H7 (cell line): ENCODE measurements around the gene PHACTR3. TPM values are rescaled to one million over a fixed set of nuclear protein-coding genes. Genes with fewer than 3 reads are reported as not detected.
A peak's percentile ranks its signal among the peaks of the same experiment; 100 is the strongest.
"Not testable (repeated sequence)": the region's sequence is repeated elsewhere in the genome, so short reads cannot be mapped to it uniquely, and the experiment has no call there.

Experiments used
- DNase-seq: peaks from one replicate; pipeline ENCODE4 v3.0.0; 2012
- H3K27me3 ChIP-seq: 2 replicates; pipeline ENCODE4 v1.6.0; 2011; ENCODE audit warnings: mild to moderate bottlenecking, low read length; ENCODE audit not compliant: control insufficient read depth, insufficient read depth
- H3K36me3 ChIP-seq: replicated peaks from 2 replicates; pipeline ENCODE4 v1.5.1; 2011; ENCODE audit warnings: low read length; ENCODE audit not compliant: control insufficient read depth, insufficient read depth
- H3K4me3 ChIP-seq: 2 replicates; pipeline ENCODE4 v1.5.1; 2011; ENCODE audit warnings: low read depth, mild to moderate bottlenecking, control low read depth, low read length, moderate library complexity; ENCODE audit not compliant: insufficient read depth
- total RNA-seq: library from RNA; depleted of rRNA; stranded (reverse); fragments of >200 nt; shearing (Covaris generic); gene quantifications from 2 replicates; pipeline ENCODE4 v1.2.3, GENCODE V29; 2014; rRNA removed

PHACTR3 gene
- 0.03 and 0.41 TPM in 2 replicates for total RNA-seq

DNA sequence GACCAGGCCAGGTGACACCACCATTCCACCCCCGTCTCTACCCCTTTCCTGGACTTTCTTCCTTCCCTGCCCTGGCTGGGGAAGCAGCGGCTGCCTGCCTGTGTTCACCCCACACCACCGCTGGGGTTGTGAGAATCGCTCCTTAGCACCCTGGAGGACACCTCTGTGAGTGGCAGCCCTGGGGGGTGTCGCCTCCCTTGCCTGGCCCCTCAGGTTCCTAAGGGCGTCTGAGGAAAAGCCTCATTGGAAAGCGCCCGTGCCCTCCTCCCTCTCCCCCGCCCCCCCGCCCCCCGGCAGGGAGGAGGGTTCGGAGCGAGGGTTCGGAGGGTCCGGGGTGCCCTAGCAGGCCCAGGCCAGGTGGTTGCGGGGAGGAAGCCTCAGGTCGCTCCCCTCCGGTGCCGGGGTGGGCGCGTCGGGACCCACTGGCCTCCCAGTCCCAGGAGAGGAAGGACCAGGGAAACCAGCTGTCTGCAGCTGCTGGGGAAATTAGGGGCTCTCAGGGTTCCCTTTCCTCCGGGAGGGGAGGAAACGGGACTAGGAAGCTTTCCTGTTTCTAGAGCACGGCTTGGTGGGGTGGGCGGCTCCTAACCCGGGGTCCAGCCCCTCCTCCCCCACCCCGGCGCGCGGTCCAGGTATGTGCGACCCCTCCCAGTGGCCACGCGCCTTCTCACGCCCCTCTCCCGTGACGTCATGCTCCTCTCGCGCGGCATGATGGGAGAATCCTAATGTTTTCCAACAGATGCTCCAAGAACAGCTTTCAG lies at the start of gene PHACTR3:
Gene PHACTR3 (plus strand): TSS at position 760 of the 761 bp plus-strand sequence. CDS start 475 bp downstream, outside the sequence.
- DNase-seq, result peak; percentile 85
- H3K27me3 ChIP-seq, result peaks cover 58% of the 10 kb centered on the region
- no peaks in the 10 kb centered on the region for H3K36me3 ChIP-seq
- H3K4me3 ChIP-seq, result peak within 1 kb of the TSS; percentile 2; the same call in 1 of the 2 replicates

DNA sequence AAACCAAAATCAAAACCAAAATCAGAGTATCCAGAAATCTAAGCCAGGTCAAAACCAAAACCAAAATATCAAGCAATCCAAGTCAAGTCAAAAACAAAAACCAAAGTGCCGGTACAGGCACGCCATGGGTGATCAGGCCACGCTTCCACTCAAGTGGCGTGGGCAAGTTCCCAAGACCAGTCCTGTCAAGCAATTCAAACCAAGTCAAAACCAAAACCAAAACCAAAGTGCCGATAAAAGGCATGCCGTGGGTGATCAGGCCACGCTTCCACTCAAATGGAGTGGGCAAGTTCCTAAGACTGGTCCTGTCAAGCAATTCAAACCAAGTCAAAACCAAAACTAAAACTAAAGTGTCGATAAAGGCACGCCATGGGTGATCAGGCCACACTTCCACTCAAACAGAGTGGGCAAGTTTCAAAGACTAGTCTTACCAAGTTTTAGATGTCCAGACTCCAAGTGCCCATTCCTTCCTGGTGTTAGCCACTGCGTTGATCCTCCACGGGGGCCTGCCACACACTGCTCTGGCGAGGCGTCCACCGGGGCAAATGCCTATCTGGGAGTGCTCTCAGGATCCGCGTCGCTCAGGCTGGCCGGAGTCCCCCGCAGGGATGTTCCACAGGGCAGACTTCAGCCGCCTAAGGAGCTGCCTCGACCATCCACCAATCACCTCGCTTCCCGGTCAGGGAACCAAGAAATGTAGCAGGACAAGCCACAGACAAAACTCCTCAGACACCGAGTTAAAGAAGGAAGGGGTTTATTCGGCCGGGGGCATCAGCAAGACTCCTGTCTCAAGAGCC lies 46.4 kb upstream of the PHACTR3 start:
- H3K27me3 ChIP-seq, H3K36me3 ChIP-seq, DNase-seq: not testable (repeated sequence)

DNA sequence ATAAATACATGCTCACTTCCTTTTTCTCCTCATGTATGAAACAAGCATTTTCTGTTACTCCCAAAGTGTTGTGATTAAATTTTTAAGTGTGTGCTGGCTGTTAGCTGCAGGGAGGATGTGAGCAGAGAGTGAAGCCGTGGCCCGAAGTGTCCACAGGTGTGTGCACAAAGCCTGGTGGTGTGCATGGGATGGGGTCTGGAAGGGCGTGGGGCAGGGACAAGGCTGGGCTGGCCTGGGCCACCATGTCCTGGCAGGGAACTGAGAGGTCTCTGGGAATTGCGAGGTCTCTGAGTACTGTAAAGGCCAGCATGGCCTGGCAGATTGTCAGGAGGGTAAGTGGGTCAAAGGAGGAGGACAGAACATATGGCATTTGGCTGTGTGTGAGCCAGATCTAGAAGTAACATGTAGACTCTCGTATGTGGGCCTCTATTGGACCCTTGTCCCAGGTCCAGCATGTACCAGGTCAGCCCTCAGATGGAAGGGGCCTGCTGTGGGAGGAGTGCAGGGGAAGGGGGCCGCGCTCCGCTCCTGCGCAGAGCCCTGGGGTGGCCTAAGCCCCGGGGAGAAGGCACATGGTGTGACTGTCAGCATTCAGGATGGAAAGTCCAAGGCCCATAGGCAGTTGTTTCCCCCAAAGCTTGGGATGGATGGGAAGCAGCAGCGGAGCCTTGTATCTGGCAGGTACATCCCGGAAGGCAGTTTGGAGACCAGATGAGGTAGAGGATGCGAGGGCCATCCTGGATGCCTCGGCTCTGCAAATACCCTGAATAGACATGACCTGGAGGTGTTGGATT lies 45.1 kb upstream of the PHACTR3 start:
- H3K36me3 ChIP-seq, result no peaks in the 10 kb centered on the region
- H3K27me3 ChIP-seq, result no peaks in the 10 kb centered on the region; the same call in 1 of the 2 replicates
- peak; percentile 16 for DNase-seq
- H3K4me3 ChIP-seq, result no peak overlapping the region

More for the DNA sequence above, 46.4 kb upstream of the PHACTR3 start:
- H3K4me3 ChIP-seq, result not testable (repeated sequence)

DNA sequence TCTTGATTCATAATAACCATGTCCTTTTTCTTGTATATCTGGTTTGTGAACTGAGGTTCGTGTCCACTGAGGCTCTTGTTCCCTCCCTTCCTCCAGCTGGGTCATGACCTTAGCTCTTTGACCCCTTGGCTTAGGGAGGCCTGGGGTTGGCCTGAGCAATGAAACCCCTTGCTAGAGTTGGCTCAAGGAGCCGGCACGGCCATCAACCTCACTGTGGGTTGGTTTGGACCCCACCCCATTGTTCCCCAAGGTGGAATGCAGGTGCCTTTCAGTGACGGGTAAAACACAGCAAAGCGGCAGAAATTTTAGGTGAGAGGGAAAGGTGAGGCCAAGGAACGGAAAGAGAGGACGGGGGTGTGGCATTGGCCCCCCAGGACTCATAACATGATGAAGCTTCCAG lies 44.5 kb upstream of the PHACTR3 start:
- no peak overlapping the region for H3K4me3 ChIP-seq
- H3K27me3 ChIP-seq, result no peaks in the 10 kb centered on the region; the same call in 1 of the 2 replicates
- peak; percentile 12 for DNase-seq
- no peaks in the 10 kb centered on the region for H3K36me3 ChIP-seq

DNA sequence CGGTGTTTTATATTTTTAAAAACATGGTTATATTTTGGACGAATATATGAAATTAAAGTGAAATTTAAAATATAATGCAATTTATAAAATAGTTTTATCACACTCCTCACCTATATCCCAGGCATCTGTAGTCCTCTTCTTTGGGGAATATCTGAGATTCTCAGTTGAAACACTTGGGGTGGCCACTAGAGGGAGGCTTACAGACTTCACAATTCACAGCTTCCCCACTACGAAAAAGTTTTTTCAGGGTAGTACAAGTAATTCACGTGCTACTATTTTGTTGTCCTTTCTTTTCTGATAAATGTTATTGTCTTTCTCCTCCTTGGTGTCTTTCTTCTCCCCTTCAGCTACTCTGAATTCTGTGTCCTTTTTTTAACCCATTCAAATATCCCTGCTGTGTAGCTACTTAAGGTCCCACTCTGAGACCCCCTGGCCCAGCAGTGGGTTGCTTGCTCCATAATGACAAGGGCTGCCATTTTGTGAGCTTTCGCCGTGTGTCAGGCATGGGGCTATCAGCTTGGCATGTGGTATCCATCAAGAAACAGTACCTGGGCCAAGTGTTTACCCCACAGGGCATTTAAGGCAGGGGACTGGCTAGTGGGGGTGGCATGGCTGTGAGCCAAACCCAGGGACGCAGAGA lies 43.6 kb upstream of the PHACTR3 start:
- DNase-seq, result peak; percentile 83
- H3K27me3 ChIP-seq, result no peaks in the 10 kb centered on the region; the same call in 1 of the 2 replicates
- no peak overlapping the region for H3K4me3 ChIP-seq
- no peaks in the 10 kb centered on the region for H3K36me3 ChIP-seq

DNA sequence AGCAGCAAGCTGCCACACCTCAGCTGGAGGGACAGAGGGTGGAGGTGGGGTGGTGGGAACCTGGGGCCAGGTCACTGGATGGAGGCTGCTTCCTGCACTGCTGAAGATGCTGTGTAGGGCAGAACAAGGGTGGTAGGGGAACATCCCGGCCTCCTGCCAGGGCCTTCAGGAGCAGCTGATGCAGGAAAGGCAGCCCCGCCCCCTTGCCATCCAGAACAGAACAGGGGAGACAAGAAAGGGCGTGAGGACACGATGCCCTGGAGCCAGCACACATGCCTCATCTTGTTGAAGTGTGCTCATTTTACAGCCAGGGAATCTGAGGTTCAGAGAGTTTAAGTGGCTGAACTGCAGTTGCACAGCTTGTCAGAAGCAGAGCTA lies 43.1 kb upstream of the PHACTR3 start:
- Histone ChIP-seq H3K36me3 (no peaks in the 10 kb centered on the region), H3K27me3 (no peaks in the 10 kb centered on the region; the same call in 1 of the 2 replicates), H3K4me3 (no peak overlapping the region)
- peak; percentile 32 for DNase-seq

DNA sequence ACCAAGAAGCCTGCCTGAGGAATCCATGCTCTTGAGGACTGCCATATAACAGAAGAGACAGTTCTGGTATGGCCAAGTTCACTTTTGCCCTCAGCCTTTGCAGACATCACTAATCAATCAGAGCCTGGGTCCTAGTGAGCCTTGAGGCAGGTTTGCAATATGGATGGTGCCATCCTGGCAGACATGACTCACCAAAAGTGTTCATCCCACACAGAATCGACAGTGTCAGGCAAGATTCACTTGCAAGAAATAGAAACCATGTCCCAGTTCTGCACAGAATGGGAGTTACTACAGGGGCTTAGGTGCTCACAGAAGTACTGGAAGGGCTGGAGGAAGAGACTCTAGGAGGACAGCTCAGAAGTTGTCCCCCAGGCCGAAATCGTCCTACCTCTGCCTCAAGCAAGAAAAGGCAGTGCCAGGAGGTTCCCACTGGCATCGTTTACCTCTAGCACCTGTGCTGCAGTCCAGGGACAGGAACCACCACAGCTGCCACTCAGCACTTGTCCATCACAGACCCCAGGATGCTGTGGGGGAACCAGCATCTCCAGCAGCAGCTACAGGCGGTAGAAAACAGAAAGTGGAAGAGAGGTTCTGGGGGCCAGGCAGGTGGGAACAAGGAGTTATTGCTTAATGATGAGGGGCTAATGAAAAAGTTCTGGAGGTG lies 42.6 kb upstream of the PHACTR3 start:
- no peaks in the 10 kb centered on the region; the same call in 1 of the 2 replicates for H3K27me3 ChIP-seq
- no peak overlapping the region for H3K4me3 ChIP-seq
- peak; percentile 13 for DNase-seq
- H3K36me3 ChIP-seq, result no peaks in the 10 kb centered on the region

DNA sequence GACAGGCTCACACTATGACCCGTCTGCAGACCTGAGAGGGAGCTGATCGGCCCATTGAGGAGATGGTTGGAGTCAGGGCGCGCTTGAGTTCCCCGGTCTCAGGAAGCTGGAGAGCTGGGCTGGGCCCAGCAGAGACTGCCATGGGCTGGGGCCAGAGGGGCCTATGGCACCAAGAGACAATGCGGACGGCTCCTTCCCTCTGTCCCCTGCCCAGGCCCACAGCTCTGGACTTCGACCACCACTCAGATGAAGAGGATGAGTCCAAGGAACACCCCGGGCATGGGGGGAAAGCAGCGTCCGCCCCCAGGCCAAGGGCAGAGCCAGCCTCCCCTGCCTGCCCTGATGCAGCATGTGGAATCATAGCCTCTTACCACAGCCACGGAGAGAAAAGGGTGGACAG lies 40.2 kb upstream of the PHACTR3 start:
- peak; percentile 34 for DNase-seq
- Histone ChIP-seq H3K4me3 (no peak overlapping the region), H3K36me3 (no peaks in the 10 kb centered on the region), H3K27me3 (no peaks in the 10 kb centered on the region; the same call in 1 of the 2 replicates)

DNA sequence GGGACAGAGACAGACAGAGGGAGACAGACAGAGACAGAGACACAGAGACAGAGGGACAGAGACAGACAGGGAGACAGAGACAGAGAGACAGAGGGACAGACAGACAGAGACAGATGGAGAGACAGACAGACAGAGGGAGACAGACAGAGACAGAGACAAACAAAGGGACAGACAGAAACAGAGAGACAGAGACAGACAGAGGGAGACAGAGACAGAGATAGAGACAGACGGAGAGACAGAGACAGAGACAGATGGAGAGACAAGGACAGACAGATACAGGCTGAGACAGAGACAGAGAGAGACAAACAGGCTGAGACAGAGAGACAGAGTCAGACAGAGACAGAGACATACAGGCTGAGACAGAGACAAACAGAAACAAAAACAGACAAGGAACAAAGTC lies 39.4 kb upstream of the PHACTR3 start:
- no peak for DNase-seq
- Histone ChIP-seq H3K27me3 (peaks cover 2% of the 10 kb centered on the region; the same call in 1 of the 2 replicates), H3K36me3 (no peaks in the 10 kb centered on the region), H3K4me3 (no peak overlapping the region)

DNA sequence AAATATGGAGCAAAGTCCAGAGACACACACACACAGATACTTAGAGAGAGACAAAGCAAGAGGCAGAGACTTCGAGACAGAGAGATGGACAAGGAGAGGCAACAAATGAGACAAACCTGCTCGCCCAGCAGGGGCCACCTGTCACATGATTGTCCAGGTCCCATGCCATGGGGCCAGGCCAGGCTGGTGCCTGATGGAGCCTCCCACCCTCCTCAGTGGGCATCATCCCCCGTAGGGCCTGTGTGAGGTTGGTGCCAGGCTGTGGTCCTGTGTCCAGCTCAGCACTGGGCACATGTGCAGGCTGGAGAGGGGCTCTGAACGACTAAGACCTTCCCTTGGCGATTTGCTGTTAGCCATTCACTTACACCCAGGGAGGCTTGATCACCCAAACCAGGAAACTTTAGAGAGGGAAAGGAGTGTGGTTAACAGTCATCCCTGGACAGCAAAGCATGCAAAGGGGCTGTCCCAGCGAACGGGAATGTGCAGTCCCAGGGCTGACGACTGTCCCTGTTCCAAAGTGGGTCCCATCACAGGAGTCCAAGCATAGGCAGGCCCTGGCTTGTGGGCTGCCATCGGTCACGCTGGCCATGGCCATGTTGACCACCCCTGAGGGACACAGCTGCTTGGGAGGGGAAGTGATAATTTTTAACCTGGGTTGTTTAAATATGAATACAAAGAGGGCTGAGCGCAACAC lies 38.4 kb upstream of the PHACTR3 start:
- peak; percentile 26 for DNase-seq
- no peaks in the 10 kb centered on the region for H3K36me3 ChIP-seq
- peaks cover 2% of the 10 kb centered on the region; the same call in 1 of the 2 replicates for H3K27me3 ChIP-seq
- H3K4me3 ChIP-seq, result no peak overlapping the region

DNA sequence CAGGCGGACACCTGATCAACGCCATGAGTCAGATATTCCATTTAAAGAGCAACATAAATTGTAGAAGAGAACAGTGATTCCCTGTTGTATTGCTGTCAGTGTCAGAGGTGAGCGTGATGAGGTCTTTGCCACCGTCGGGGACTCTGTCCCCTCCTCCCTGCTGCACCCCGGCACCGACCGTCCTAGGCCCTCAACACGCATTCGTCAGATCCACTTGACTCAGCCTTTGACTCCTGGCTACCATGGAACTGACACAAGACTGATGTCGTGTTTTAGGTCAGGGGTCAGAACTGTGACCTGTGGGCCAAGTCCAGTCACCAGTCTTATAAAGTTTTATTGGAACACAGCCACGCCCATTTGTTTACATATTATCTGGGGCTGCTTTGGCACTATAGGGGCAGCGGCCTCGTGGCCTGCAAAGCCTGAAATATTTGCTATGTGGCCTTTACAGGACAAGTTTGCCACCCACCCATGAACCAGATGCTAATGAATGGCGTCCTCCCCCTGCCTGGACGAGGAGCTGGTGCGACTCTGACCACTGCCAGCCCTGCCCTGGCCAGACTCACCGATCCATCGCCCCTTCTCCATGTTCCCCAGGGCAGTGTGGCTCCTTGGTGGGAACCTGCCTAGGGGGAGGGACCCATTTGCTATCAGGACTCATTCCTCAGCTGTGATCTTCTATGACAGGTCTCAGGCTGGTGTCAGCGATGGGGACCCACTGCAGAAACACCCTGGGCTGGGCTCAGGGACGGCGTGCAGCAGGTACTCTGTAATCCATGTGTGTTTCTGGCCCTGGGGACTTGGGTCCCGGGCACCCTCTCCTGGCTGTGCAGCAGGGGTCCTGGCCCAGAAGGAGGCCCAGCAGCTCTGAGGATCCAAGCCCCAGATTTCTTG lies 37.5 kb upstream of the PHACTR3 start:
- H3K4me3 ChIP-seq, result no peak overlapping the region
- H3K27me3 ChIP-seq, result peaks cover 4% of the 10 kb centered on the region
- H3K36me3 ChIP-seq, result no peaks in the 10 kb centered on the region
- peak; percentile 30 for DNase-seq
